IMR-90 (cell line): ENCODE results near the gene ACSS3. TPM values are rescaled to one million over a fixed set of nuclear protein-coding genes. Genes with fewer than 3 reads are reported as not detected.
"Not testable (repeated sequence)": the region's sequence is repeated elsewhere in the genome, so short reads cannot be mapped to it uniquely, and the experiment has no call there.

Source experiments
- ATAC-seq: fragments of 200-7000 bp; cut with Tn5 transposase; 2 replicates; pipeline ENCODE4 v1.9.1; 2020; ENCODE audit warnings: low read depth, mild to moderate bottlenecking, moderate library complexity
- BruUV-seq: library from RNA; stranded (reverse); fragments of 400-500 nt; replicated peaks from 2 replicates; lab custom pipeline; 2021; lab: Mats Ljungman, UMichigan
- CTCF ChIA-PET: fragments of 300-600 bp; formaldehyde crosslinking; extraction: SDS; loops from one replicate; lab custom pipeline; 2021; ENCODE audit warnings: antibody characterized with exemption; lab: Yijun Ruan, JAX
- POLR2A ChIA-PET: fragments of 300-600 bp; sonication (Branson Sonifier 250); formaldehyde crosslinking; loops from one replicate; lab custom pipeline; 2022; ENCODE audit warnings: antibody characterized with exemption; ENCODE audit not compliant: unreplicated experiment; lab: Charles Lee
- DNase-seq: peaks from one replicate; pipeline ENCODE4 v3.0.0; 2013
- H2AFZ ChIP-seq: replicated peaks from 2 replicates; pipeline ENCODE3; 2013; ENCODE audit warnings: low read length, mild to moderate bottlenecking; ENCODE audit not compliant: poor library complexity
- H2AK5ac ChIP-seq: 2 replicates; pipeline ENCODE4 v1.6.1; 2013; ENCODE audit warnings: low read depth, low read length, inconsistent platforms
- H2AK9ac ChIP-seq: replicated peaks from 2 replicates; pipeline ENCODE3; 2013; ENCODE audit warnings: mild to moderate bottlenecking, low read depth, low read length, moderate library complexity; ENCODE audit not compliant: poor library complexity
- H2BK120ac ChIP-seq: 2 replicates; pipeline ENCODE4 v1.6.1; 2013; ENCODE audit warnings: low read depth, low read length, inconsistent platforms
- H2BK15ac ChIP-seq: 3 replicates; pipeline ENCODE4 v1.6.1; 2013; ENCODE audit warnings: low read depth, low read length, inconsistent platforms
- H2BK20ac ChIP-seq: 2 replicates; pipeline ENCODE4 v1.6.1; 2013; ENCODE audit warnings: low read depth, mild to moderate bottlenecking, inconsistent platforms, low read length, moderate library complexity
- H2BK5ac ChIP-seq: 2 replicates; pipeline ENCODE4 v1.6.1; 2013; ENCODE audit warnings: mild to moderate bottlenecking, low read depth, low read length, inconsistent platforms; ENCODE audit not compliant: poor library complexity, severe bottlenecking
- H3K14ac ChIP-seq: replicated peaks from 2 replicates; pipeline ENCODE4 v1.6.1; 2013; ENCODE audit warnings: low read depth, low read length, inconsistent platforms
- H3K18ac ChIP-seq: 2 replicates; pipeline ENCODE4 v1.6.1; 2013; ENCODE audit warnings: low read depth, low read length, control low read depth
- H3K23ac ChIP-seq: 2 replicates; pipeline ENCODE4 v1.6.1; 2013; ENCODE audit warnings: low read depth, low read length, inconsistent platforms
- H3K27ac ChIP-seq: 2 replicates; pipeline ENCODE4 v1.5.1; 2013; ENCODE audit warnings: mild to moderate bottlenecking, control low read depth, low read length; ENCODE audit not compliant: insufficient read depth
- H3K27me3 ChIP-seq: 2 replicates; pipeline ENCODE4 v1.6.1; 2013; ENCODE audit warnings: low read length; ENCODE audit not compliant: control insufficient read depth, insufficient read depth
- H3K36me3 ChIP-seq: 2 replicates; pipeline ENCODE4 v1.6.1; 2013; ENCODE audit warnings: low read length, mixed read lengths; ENCODE audit not compliant: control insufficient read depth, insufficient read depth
- H3K4ac ChIP-seq: 2 replicates; pipeline ENCODE4 v1.6.1; 2013; ENCODE audit warnings: low read depth, low read length, inconsistent platforms
- H3K4me1 ChIP-seq: 2 replicates; pipeline ENCODE4 v1.6.1; 2013; ENCODE audit warnings: low read length, mixed read lengths; ENCODE audit not compliant: control insufficient read depth, insufficient read depth
- H3K4me2 ChIP-seq: 2 replicates; pipeline ENCODE4 v1.6.1; 2013; ENCODE audit warnings: low read depth, mild to moderate bottlenecking, control low read depth, low read length, moderate library complexity
- H3K4me3 ChIP-seq: 2 replicates; pipeline ENCODE4 v1.5.1; 2013; ENCODE audit warnings: low read depth, mild to moderate bottlenecking, control low read depth, low read length, moderate library complexity; ENCODE audit not compliant: insufficient read depth
- H3K56ac ChIP-seq: 2 replicates; pipeline ENCODE4 v1.6.1; 2013; ENCODE audit warnings: low read length, inconsistent platforms; ENCODE audit not compliant: insufficient read depth; ENCODE audit errors: extremely low read depth
- H3K79me1 ChIP-seq, 2 experiments: 2 replicates each; pipeline ENCODE4 v1.6.1; 2013; ENCODE audit warnings: low read length in 2 of 2, inconsistent platforms in 1 of 2, low read depth in 1 of 2
- H3K9ac ChIP-seq: 2 replicates; pipeline ENCODE4 v1.6.1; 2013; ENCODE audit warnings: low read depth, low read length, control low read depth
- H3K9me1 ChIP-seq: 2 replicates; pipeline ENCODE4 v1.6.1; 2013; ENCODE audit warnings: low read length, inconsistent platforms; ENCODE audit not compliant: insufficient read depth
- H3K9me3 ChIP-seq: 2 replicates; pipeline ENCODE4 v1.6.1; 2013; ENCODE audit warnings: low read length; ENCODE audit not compliant: control insufficient read depth, insufficient read depth
- H4K20me1 ChIP-seq: 2 replicates; pipeline ENCODE4 v1.6.1; 2013; ENCODE audit warnings: low read length, inconsistent platforms; ENCODE audit not compliant: insufficient read depth
- H4K5ac ChIP-seq: 2 replicates; pipeline ENCODE4 v1.6.1; 2013; ENCODE audit warnings: mild to moderate bottlenecking, low read depth, low read length, control low read depth
- H4K8ac ChIP-seq, 2 experiments: 2 replicates each; pipeline ENCODE4 v1.6.1; 2013; ENCODE audit warnings: low read depth in 2 of 2, low read length in 2 of 2, control low read depth in 1 of 2, inconsistent platforms in 1 of 2
- H4K91ac ChIP-seq: 2 replicates; pipeline ENCODE4 v1.6.1; 2013; ENCODE audit warnings: low read depth, low read length, inconsistent platforms; ENCODE audit not compliant: insufficient read depth
- CHD1 ChIP-seq: IDR thresholded peaks from 2 replicates; pipeline ENCODE4 v1.6.1; 2012; ENCODE audit warnings: low read depth, low read length, improper control_type of control experiment
- MAZ ChIP-seq: IDR thresholded peaks from 2 replicates; pipeline ENCODE4 v1.6.1; 2012; ENCODE audit warnings: low read depth, mild to moderate bottlenecking, low read length, improper control_type of control experiment, moderate library complexity, borderline replicate concordance
- NFE2L2 ChIP-seq: fragments of 150-350 bp; IDR thresholded peaks from 2 replicates; pipeline ENCODE4 v1.6.1; 2016; ENCODE audit warnings: low read depth, mild to moderate bottlenecking, low read length
- WGBS, 2 experiments: methylation state at CpG; one replicate each; pipeline versions ENCODE4 v1.1.5 to v1.1.7; 2013; ENCODE audit warnings: missing lambda C conversion rate in 2 of 2; ENCODE audit not compliant: insufficient read length in 1 of 2; ENCODE audit errors: extremely low coverage in 2 of 2; 5-methylcytosine and 5-hydroxymethylcytosine counted together
- dilution Hi-C: fragments of 300-500 bp; cut with HindIII; formaldehyde crosslinking; loops from one replicate; pipeline ENCODE4 v1.14.3; 2018; ENCODE audit warnings: low sequenced_read_pairs; ENCODE audit not compliant: unreplicated experiment
- in situ Hi-C: fragments of 300-500 bp; cut with MboI; formaldehyde crosslinking; loops from 3 replicates; pipeline ENCODE4 v1.14.3; 2019; ENCODE audit warnings: low sequenced_read_pairs, inconsistent platforms, mixed read lengths
- intact Hi-C: fragments of 100-400 bp; cut with micrococcal nuclease; formaldehyde crosslinking; loops from 2 replicates; pipeline ENCODE4 v1.10.0; 2022
- polyA plus RNA-seq, 3 experiments: library from polyadenylated mRNA; depleted of rRNA; stranded (reverse); fragments of >200 nt; gene quantifications; 2 replicates each; pipeline ENCODE4 v1.2.3, GENCODE V29; 2012; ENCODE audit warnings: low replicate concordance in 1 of 3
- total RNA-seq: library from RNA; depleted of rRNA; stranded (reverse); fragments of >200 nt; gene quantifications from 2 replicates; pipeline ENCODE4 v1.2.3, GENCODE V29; 2012
- TF ChIP-seq, protein P1 (sequence below): fragments of 150-350 bp; IDR thresholded peaks from 2 replicates; pipeline ENCODE4 v1.6.1; 2016; ENCODE audit warnings: low read depth, mild to moderate bottlenecking, low read length, moderate library complexity, borderline replicate concordance

ACSS3 gene
- total and polyA plus RNA-seq, 2 of the 4 experiments (the other 2 are of a cell fraction), result 0.84 to 2.0 TPM

DNA sequence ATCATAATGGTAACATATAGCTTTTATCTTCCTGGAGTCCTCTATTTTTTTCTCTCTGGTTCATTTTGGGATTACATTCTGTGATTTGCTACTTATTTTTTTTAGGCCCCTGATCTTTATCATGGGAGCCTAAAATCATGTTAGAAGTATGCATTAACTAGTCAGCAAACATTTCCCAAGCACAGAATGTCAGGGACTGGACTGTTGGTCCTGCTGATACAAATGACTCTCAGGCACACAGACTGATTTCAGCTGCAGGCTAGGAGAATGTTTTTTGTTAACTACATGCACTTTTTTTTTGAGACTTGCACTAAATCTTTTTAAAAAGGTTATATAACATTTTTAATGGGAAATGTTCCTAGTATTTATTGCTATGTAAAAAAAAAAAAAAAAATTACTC, 131.1 kb downstream of the ACSS3 start:
- no peak overlapping the region for H3K27ac ChIP-seq
- CTCF ChIA-PET, result no interaction called here
- POLR2A ChIA-PET, result no interaction called here

DNA sequence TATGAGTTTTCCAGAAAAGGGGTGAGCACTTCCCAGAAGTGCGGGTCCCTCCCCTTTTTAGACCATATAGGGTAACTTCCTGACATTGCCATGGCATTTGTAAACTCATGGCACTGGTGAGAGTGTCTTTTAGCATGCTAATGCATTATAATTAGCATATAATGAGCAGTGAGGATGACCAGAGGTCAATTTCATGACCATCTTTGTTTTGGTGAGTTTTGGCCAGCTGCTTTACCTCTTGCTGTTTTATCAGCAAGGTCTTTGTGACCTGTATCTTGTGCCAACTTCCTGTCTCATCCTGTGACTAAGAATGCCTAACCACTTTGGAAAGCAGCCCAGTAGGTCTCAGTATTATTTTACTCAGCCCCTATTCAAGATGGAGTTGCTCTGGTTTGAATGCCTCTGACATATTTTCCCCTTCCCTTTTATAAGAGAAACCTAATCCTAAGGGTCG, 131.9 kb downstream of the ACSS3 start:
- H4K5ac ChIP-seq, H2BK20ac ChIP-seq, H3K23ac ChIP-seq, H3K4me3 ChIP-seq, H2BK120ac ChIP-seq, in situ Hi-C loops, H3K27ac ChIP-seq, CTCF ChIA-PET, POLR2A ChIA-PET, intact Hi-C loops, H3K9me1 ChIP-seq, H3K79me1 ChIP-seq, dilution Hi-C loops, H3K18ac ChIP-seq, H3K56ac ChIP-seq, H2BK15ac ChIP-seq, H2AK9ac ChIP-seq, H3K27me3 ChIP-seq, H3K9ac ChIP-seq, H4K8ac ChIP-seq, H3K4me1 ChIP-seq, H3K36me3 ChIP-seq, H3K14ac ChIP-seq, H4K91ac ChIP-seq, H3K4me2 ChIP-seq, H4K20me1 ChIP-seq, H3K9me3 ChIP-seq, H2AK5ac ChIP-seq, H2BK5ac ChIP-seq, H3K4ac ChIP-seq, BruUV-seq, H2AFZ ChIP-seq: not testable (repeated sequence)
- WGBS, 2 experiments, result no CpG with 5 or more reads among the region's 2 CpGs
- DNase-seq (peak; percentile 55), ATAC-seq (0 out of 2 replicates have a peak, but pooled peaks have one; percentile 14)

More for the DNA sequence above, 131.1 kb downstream of the ACSS3 start:
- Histone ChIP-seq H3K4me1 (no peaks in the 10 kb centered on the region), H2BK15ac (no peak overlapping the region), H2AK5ac (no peak overlapping the region), H2AFZ (no peak overlapping the region), H2BK120ac (no peak overlapping the region), H3K56ac (no peak overlapping the region), H3K27me3 (no peaks in the 10 kb centered on the region), H3K23ac (no peak overlapping the region), H2BK20ac (no peak overlapping the region), H3K9me3 (no peaks in the 10 kb centered on the region), H3K9ac (no peak overlapping the region), H3K9me1 (no peaks in the 10 kb centered on the region), H3K4ac (no peak overlapping the region), H3K4me2 (no peak overlapping the region), H3K4me3 (no peak overlapping the region), H2BK5ac (no peak overlapping the region), H4K20me1 (no peaks in the 10 kb centered on the region), H3K18ac (no peak overlapping the region), H4K91ac (no peak overlapping the region), H4K8ac (no peak overlapping the region), H4K5ac (no peak overlapping the region), H2AK9ac (no peak overlapping the region), H3K14ac (no peak overlapping the region), H3K36me3 (no peaks in the 10 kb centered on the region), H3K79me1 (no peaks in the 10 kb centered on the region)
- TF ChIP-seq CHD1 (no peak), MAZ (no peak), NFE2L2 (no peak)
- TF ChIP-seq, protein P1, sequence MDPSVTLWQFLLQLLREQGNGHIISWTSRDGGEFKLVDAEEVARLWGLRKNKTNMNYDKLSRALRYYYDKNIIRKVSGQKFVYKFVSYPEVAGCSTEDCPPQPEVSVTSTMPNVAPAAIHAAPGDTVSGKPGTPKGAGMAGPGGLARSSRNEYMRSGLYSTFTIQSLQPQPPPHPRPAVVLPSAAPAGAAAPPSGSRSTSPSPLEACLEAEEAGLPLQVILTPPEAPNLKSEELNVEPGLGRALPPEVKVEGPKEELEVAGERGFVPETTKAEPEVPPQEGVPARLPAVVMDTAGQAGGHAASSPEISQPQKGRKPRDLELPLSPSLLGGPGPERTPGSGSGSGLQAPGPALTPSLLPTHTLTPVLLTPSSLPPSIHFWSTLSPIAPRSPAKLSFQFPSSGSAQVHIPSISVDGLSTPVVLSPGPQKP, result no peak
- DNase-seq, result peak; percentile 8
- in situ Hi-C loops, result no loop called here
- intact Hi-C loops, result no loop called here
- peak; percentile 37; the same call in 1 of the 2 replicates for ATAC-seq
- dilution Hi-C loops, result no loop called here
- BruUV-seq, result no TSS peak
